ENCODE data around the gene ECI2.

ECI2 gene

GRCh38 chr6:4178737-4179333 lies 43.5 kb upstream of the ECI2 start:
- Histone ChIP-seq H3K9ac (ENCODE audit: low read length) (no peak overlapping the region), H3F3A (ENCODE audit: insufficient read depth, low read length) (no peaks in the 10 kb centered on the region), H3K36me3 (ENCODE audit: insufficient read depth, low read length) (no peaks in the 10 kb centered on the region), H3K9me2 (ENCODE audit: low read depth, low read length) (no peaks in the 10 kb centered on the region), H3K4me2 (ENCODE audit: low read length) (no peak overlapping the region), H3K4me3 (ENCODE audit: low read depth, low read length, poor library complexity, severe bottlenecking) (no peak overlapping the region), H3K9me3 (ENCODE audit: low read length) (no peaks in the 10 kb centered on the region), H2AFZ (ENCODE audit: low read length) (no peak overlapping the region), H3K4me1 (ENCODE audit: insufficient read depth, low read length, severe bottlenecking) (no peaks in the 10 kb centered on the region), H3K79me2 (ENCODE audit: insufficient read depth, low read length) (no peaks in the 10 kb centered on the region), H3K27ac (ENCODE audit: low read depth, low read length, poor library complexity, severe bottlenecking) (no peak overlapping the region), H4K20me1 (ENCODE audit: insufficient read depth, low read length) (no peaks in the 10 kb centered on the region), H3K27me3 (ENCODE audit: insufficient read depth, low read length) (no peaks in the 10 kb centered on the region)
- no peak for TF ChIP-seq EZH2 (IDR thresholded peaks at IDR 0.05; ENCODE audit: borderline replicate concordance, low read length)
- no peak for TF ChIP-seq CTCF (IDR thresholded peaks at IDR 0.05; ENCODE audit: low read length)

- Histone ChIP-seq H3K4me1 (ENCODE audit: insufficient read depth, low read length, severe bottlenecking) (no peaks in the 10 kb centered on the region), H3K9me2 (ENCODE audit: low read depth, low read length) (no peaks in the 10 kb centered on the region), H3F3A (ENCODE audit: insufficient read depth, low read length) (no peaks in the 10 kb centered on the region), H4K20me1 (ENCODE audit: insufficient read depth, low read length) (no peaks in the 10 kb centered on the region), H3K79me2 (ENCODE audit: insufficient read depth, low read length) (no peaks in the 10 kb centered on the region), H3K36me3 (ENCODE audit: insufficient read depth, low read length) (no peaks in the 10 kb centered on the region), H3K4me2 (ENCODE audit: low read length) (no peak overlapping the region), H3K4me3 (ENCODE audit: low read depth, low read length, poor library complexity, severe bottlenecking) (no peak overlapping the region), H3K27me3 (ENCODE audit: insufficient read depth, low read length) (no peaks in the 10 kb centered on the region), H2AFZ (ENCODE audit: low read length) (no peak overlapping the region), H3K9ac (ENCODE audit: low read length) (no peak overlapping the region), H3K27ac (ENCODE audit: low read depth, low read length, poor library complexity, severe bottlenecking) (no peak overlapping the region), H3K9me3 (ENCODE audit: low read length) (no peaks in the 10 kb centered on the region)
- no peak for TF ChIP-seq CTCF (IDR thresholded peaks at IDR 0.05; ENCODE audit: low read length)
- no peak for TF ChIP-seq EZH2 (IDR thresholded peaks at IDR 0.05; ENCODE audit: borderline replicate concordance, low read length)
Measured at GRCh38 chr6:4176907-4177306, 41.5 kb upstream of the ECI2 start.

- Histone ChIP-seq H3K4me3 (ENCODE audit: low read depth, low read length, poor library complexity, severe bottlenecking) (no peak overlapping the region), H3F3A (ENCODE audit: insufficient read depth, low read length) (no peaks in the 10 kb centered on the region), H3K27me3 (ENCODE audit: insufficient read depth, low read length) (no peaks in the 10 kb centered on the region; the same call in 1 of the 2 replicates), H3K27ac (ENCODE audit: low read depth, low read length, poor library complexity, severe bottlenecking) (no peak overlapping the region), H4K20me1 (ENCODE audit: insufficient read depth, low read length) (no peaks in the 10 kb centered on the region), H3K9me2 (ENCODE audit: low read depth, low read length) (no peaks in the 10 kb centered on the region), H3K4me2 (ENCODE audit: low read length) (no peak overlapping the region), H3K9ac (ENCODE audit: low read length) (no peak overlapping the region), H3K36me3 (ENCODE audit: insufficient read depth, low read length) (no peaks in the 10 kb centered on the region), H3K9me3 (ENCODE audit: low read length) (no peaks in the 10 kb centered on the region), H3K4me1 (ENCODE audit: insufficient read depth, low read length, severe bottlenecking) (no peaks in the 10 kb centered on the region), H3K79me2 (ENCODE audit: insufficient read depth, low read length) (no peaks in the 10 kb centered on the region), H2AFZ (ENCODE audit: low read length) (no peak overlapping the region)
- TF ChIP-seq EZH2 (IDR thresholded peaks at IDR 0.05; ENCODE audit: borderline replicate concordance, low read length), result no peak
- no peak for TF ChIP-seq CTCF (IDR thresholded peaks at IDR 0.05; ENCODE audit: low read length)
Measured at GRCh38 chr6:4174042-4174441, 38.7 kb upstream of the ECI2 start.

All from OCI-LY1 (cell line).